A549 (cell line): ENCODE measurements around the gene EHBP1. TPM values are rescaled to one million over a fixed set of nuclear protein-coding genes. Genes with fewer than 3 reads are reported as not detected.

Source experiments
- ATAC-seq, 2 experiments: fragments of 200-7000 bp in 1 of 2; fragments of >200 bp in 1 of 2; cut with Nextera tagmentation in 1 of 2; cut with Tn5 transposase in 1 of 2; 3 replicates each; pipeline versions ENCODE4 v1.8.0 to v1.9.1; 2018 to 2020; ENCODE audit warnings: mild to moderate bottlenecking in 1 of 2, moderate library complexity in 1 of 2
- CTCF ChIA-PET: fragments of 300-600 bp; sonication (Branson Sonifier 250); formaldehyde crosslinking; extraction: SDS; loops from one replicate; lab custom pipeline; 2021; ENCODE audit warnings: antibody characterized with exemption, inconsistent platforms; lab: Yijun Ruan, JAX
- POLR2A ChIA-PET: fragments of 350-600 bp; formaldehyde crosslinking; extraction: SDS; loops from one replicate; lab custom pipeline; 2021; ENCODE audit warnings: antibody characterized with exemption, inconsistent platforms; lab: Yijun Ruan, JAX
- DNase-seq, 2 experiments: peaks; one replicate each; pipeline versions ENCODE4 v3.0.0 to v3.0.0-alpha.2; 2011 to 2016; ENCODE audit warnings: low read depth in 1 of 2, low spot score in 1 of 2
- FAIRE-seq: peaks from 2 replicates; lab custom pipeline; 2011; peaks lifted over from hg19 to GRCh38; lab: Jason Lieb, UNC
- H3K27ac ChIP-seq, 2 experiments: fragments of >200 bp; sonication (Bioruptor Twin); formaldehyde crosslinking; 3 replicates each; pipeline ENCODE4 v1.5.1; 2016 to 2017
- H3K4me1 ChIP-seq: fragments of >200 bp; sonication (Bioruptor Twin); formaldehyde crosslinking; 3 replicates; pipeline ENCODE4 v1.6.1; 2016
- H3K4me2 ChIP-seq: fragments of >200 bp; sonication (Bioruptor Twin); formaldehyde crosslinking; 3 replicates; pipeline ENCODE4 v1.6.1; 2016
- H3K4me3 ChIP-seq: fragments of >200 bp; sonication (Bioruptor Twin); formaldehyde crosslinking; 3 replicates; pipeline ENCODE4 v1.5.1; 2016
- H3K9me3 ChIP-seq: fragments of >200 bp; sonication (Bioruptor Twin); formaldehyde crosslinking; 3 replicates; pipeline ENCODE4 v1.6.1; 2016
- BHLHE40 ChIP-seq: IDR thresholded peaks from 2 replicates; pipeline ENCODE4 v1.6.1; 2012; ENCODE audit warnings: low read depth, low read length, inconsistent platforms
- CBX2 ChIP-seq: fragments of 200-600 bp; sonication (generic); IDR thresholded peaks from 2 replicates; pipeline ENCODE4 v1.6.1; 2016; ENCODE audit warnings: low read depth, mild to moderate bottlenecking, borderline replicate concordance
- CEBPB ChIP-seq, 2 experiments: fragments of >200 bp in 1 of 2; sonication (Bioruptor Twin) in 1 of 2; formaldehyde crosslinking in 1 of 2; IDR thresholded peaks; 2 replicates each; pipeline ENCODE4 v1.6.1; 2012 to 2016
- EHMT2 ChIP-seq: fragments of 200-600 bp; sonication (generic); IDR thresholded peaks from 2 replicates; pipeline ENCODE4 v1.6.1; 2016; ENCODE audit warnings: antibody characterized with exemption, low read depth, mild to moderate bottlenecking, moderate library complexity
- EP300 ChIP-seq, 2 experiments: fragments of >200 bp; sonication (Bioruptor Twin); formaldehyde crosslinking; IDR thresholded peaks; 2 replicates in 1 of 2; 3 replicates in 1 of 2; pipeline ENCODE4 v1.6.1; 2016 to 2017
- ESRRA ChIP-seq: fragments of 150-350 bp; IDR thresholded peaks from 2 replicates; pipeline ENCODE4 v1.6.1; 2014; ENCODE audit warnings: mild to moderate bottlenecking, low read length, borderline replicate concordance
- FOSB ChIP-seq: fragments of 250-450 bp; sonication (Bioruptor Pico); IDR thresholded peaks from 2 replicates; pipeline ENCODE4 v1.5.0; 2020; ENCODE audit warnings: mild to moderate bottlenecking, moderate library complexity
- FOXS1 ChIP-seq: fragments of 250-450 bp; sonication (Bioruptor Pico); IDR thresholded peaks from 2 replicates; pipeline ENCODE4 v1.5.0; 2020; ENCODE audit warnings: mild to moderate bottlenecking, moderate library complexity
- GATA3 ChIP-seq: IDR thresholded peaks from 2 replicates; pipeline ENCODE4 v1.6.1; 2012; ENCODE audit warnings: borderline replicate concordance
- HDAC2 ChIP-seq: fragments of 200-600 bp; sonication (generic); IDR thresholded peaks from 2 replicates; pipeline ENCODE4 v1.6.1; 2016
- HOXA7 ChIP-seq: fragments of 250-450 bp; sonication (Bioruptor Pico); IDR thresholded peaks from 2 replicates; pipeline ENCODE4 v1.5.0; 2020; ENCODE audit warnings: mild to moderate bottlenecking, moderate library complexity
- HOXB13 ChIP-seq: fragments of 250-450 bp; sonication (Bioruptor Pico); IDR thresholded peaks from 2 replicates; pipeline ENCODE4 v1.5.0; 2020; ENCODE audit warnings: low read depth, mild to moderate bottlenecking, moderate library complexity
- HOXB5 ChIP-seq: fragments of 250-450 bp; sonication (Bioruptor Pico); IDR thresholded peaks from 2 replicates; pipeline ENCODE4 v1.5.0; 2020; ENCODE audit warnings: mild to moderate bottlenecking, moderate library complexity
- JUN ChIP-seq, 2 experiments: fragments of >200 bp; sonication (Bioruptor Twin); formaldehyde crosslinking; IDR thresholded peaks; 2 replicates in 1 of 2; 3 replicates in 1 of 2; pipeline ENCODE4 v1.6.1; 2016 to 2017
- JUNB ChIP-seq: fragments of >200 bp; sonication (Bioruptor Twin); formaldehyde crosslinking; IDR thresholded peaks from 2 replicates; pipeline ENCODE4 v1.6.1; 2016
- KDM1A ChIP-seq: fragments of 200-600 bp; sonication (generic); IDR thresholded peaks from 2 replicates; pipeline ENCODE4 v1.6.1; 2016; ENCODE audit warnings: low read depth, mild to moderate bottlenecking
- MAFK ChIP-seq: fragments of 450-650 bp; IDR thresholded peaks from 2 replicates; pipeline ENCODE4 v1.6.1; 2014; ENCODE audit not compliant: partially characterized antibody
- MAZ ChIP-seq: fragments of 150-350 bp; IDR thresholded peaks from 2 replicates; pipeline ENCODE4 v1.6.1; 2014; ENCODE audit warnings: antibody characterized with exemption, low read depth, low read length, borderline replicate concordance
- NR3C1 ChIP-seq: fragments of >200 bp; sonication (Bioruptor Twin); formaldehyde crosslinking; IDR thresholded peaks from 3 replicates; pipeline ENCODE4 v1.6.1; 2017
- PHF8 ChIP-seq: fragments of 200-600 bp; sonication (generic); IDR thresholded peaks from 2 replicates; pipeline ENCODE4 v1.6.1; 2016; ENCODE audit warnings: low read depth, mild to moderate bottlenecking, antibody characterized with exemption, moderate library complexity, borderline replicate concordance
- POLR2A ChIP-seq: IDR thresholded peaks from 2 replicates; pipeline ENCODE4 v1.6.1; 2012; ENCODE audit warnings: mild to moderate bottlenecking, low read length
- POLR2AphosphoS2 ChIP-seq: conservative IDR thresholded peaks from 2 replicates; pipeline ENCODE4 v1.6.1; 2012; ENCODE audit warnings: low read length, improper control_type of control experiment, inconsistent platforms
- RAD21 ChIP-seq, 2 experiments: fragments of >200 bp in 1 of 2; sonication (Bioruptor Twin) in 1 of 2; formaldehyde crosslinking in 1 of 2; IDR thresholded peaks in 1 of 2; conservative IDR thresholded peaks in 1 of 2; 2 replicates in 1 of 2; 3 replicates in 1 of 2; pipeline ENCODE4 v1.6.1; 2012 to 2018; ENCODE audit warnings: inconsistent platforms in 1 of 2
- RARB ChIP-seq: fragments of 250-450 bp; sonication (Bioruptor Pico); IDR thresholded peaks from 2 replicates; pipeline ENCODE4 v1.8.0; 2021; ENCODE audit warnings: mild to moderate bottlenecking, moderate library complexity
- RCOR1 ChIP-seq: fragments of 150-350 bp; IDR thresholded peaks from 2 replicates; pipeline ENCODE4 v1.6.1; 2014; ENCODE audit warnings: antibody characterized with exemption, low read length, low read depth
- RFX5 ChIP-seq: fragments of 450-650 bp; IDR thresholded peaks from 2 replicates; pipeline ENCODE4 v1.7.1; 2014; ENCODE audit warnings: antibody characterized with exemption, mild to moderate bottlenecking, moderate library complexity
- RNF2 ChIP-seq: fragments of 200-600 bp; sonication (generic); IDR thresholded peaks from 2 replicates; pipeline ENCODE4 v1.6.1; 2016; ENCODE audit warnings: low read depth, mild to moderate bottlenecking, antibody characterized with exemption, moderate library complexity, borderline replicate concordance
- SREBF2 ChIP-seq: fragments of 450-650 bp; IDR thresholded peaks from 2 replicates; pipeline ENCODE4 v1.6.1; 2014; ENCODE audit warnings: mild to moderate bottlenecking, moderate library complexity
- TP53 ChIP-seq: fragments of 250-450 bp; sonication (Bioruptor Pico); IDR thresholded peaks from 2 replicates; pipeline ENCODE4 v1.5.0; 2021; ENCODE audit warnings: mild to moderate bottlenecking, moderate library complexity
- ZNF302 ChIP-seq: fragments of 250-450 bp; sonication (Bioruptor Pico); IDR thresholded peaks from 2 replicates; pipeline ENCODE4 v1.9.0; 2021; ENCODE audit warnings: inconsistent platforms, mild to moderate bottlenecking, moderate library complexity
- WGBS: methylation state at CpG from one replicate; pipeline ENCODE4 v1.1.6; 2017; ENCODE audit errors: missing lambda C conversion rate; 5-methylcytosine and 5-hydroxymethylcytosine counted together
- polyA plus RNA-seq, 4 experiments: library from polyadenylated mRNA; depleted of rRNA in 3 of 4; stranded (reverse); fragments of >200 nt; fragmentation: RNase III in 1 of 4; extraction: RNeasy Plus Mini Kit Qiagen cat#74134 plus additional on column Dnase treatment in 1 of 4; gene quantifications; 2 replicates in 3 of 4; 3 replicates in 1 of 4; pipeline ENCODE4 v1.2.3, GENCODE V29; 2011 to 2017
- TF ChIP-seq, protein P1 (sequence below): fragments of >200 bp; sonication (Bioruptor Twin); formaldehyde crosslinking; IDR thresholded peaks from 2 replicates; pipeline ENCODE4 v1.6.1; 2016
- TF ChIP-seq, protein P2 (sequence below): IDR thresholded peaks from 2 replicates; pipeline ENCODE4 v1.6.1; 2012

Gene EHBP1
- polyA plus RNA-seq, 2 of the 4 experiments (the other 2 are of a cell fraction) = 65.7 to 204 TPM

DNA sequence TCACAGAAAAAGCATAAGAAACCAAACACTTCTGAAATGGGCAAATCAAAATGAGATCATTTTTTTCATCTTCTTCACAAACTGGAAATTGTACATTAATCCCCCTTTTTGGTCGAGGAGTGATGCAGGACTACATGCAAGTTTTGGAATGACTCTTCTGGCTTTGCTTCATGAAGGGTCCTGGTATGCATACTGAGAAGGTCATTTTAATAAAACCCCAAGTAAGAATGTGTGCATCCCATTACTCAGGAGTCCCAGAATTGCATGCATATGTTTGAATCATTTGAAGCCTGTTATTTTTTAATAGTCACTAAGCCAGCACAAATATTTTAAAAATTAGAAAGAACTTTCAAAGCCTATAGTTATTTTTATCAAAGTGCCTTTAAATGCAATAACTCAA, 16.7 kb upstream of the EHBP1 start:
- ATAC-seq (no peak), DNase-seq (no peak), FAIRE-seq (no peak)
- Histone ChIP-seq H3K4me3 (no peak overlapping the region), H3K4me2 (no peak overlapping the region), H3K4me1 (peaks cover 9% of the 10 kb centered on the region; the same call in 1 of the 3 replicates), H3K27ac (no peak overlapping the region), H3K9me3 (peaks cover 3% of the 10 kb centered on the region; the same call in 1 of the 3 replicates)
- ChIA-PET POLR2A (no interaction called here), CTCF (interaction anchor here (0.6 to 1.8 kb wide), 2 partner anchors 10 to 16 kb away, joined by 3 to 4 read pairs; no protein-coding TSS in a partner anchor)
- TF ChIP-seq HDAC2 (no peak), BHLHE40 (no peak), JUN (IDR thresholded peaks at IDR 0.05) (no peak), SREBF2 (no peak), EHMT2 (no peak), ESRRA (no peak)
- TF ChIP-seq, protein P1, sequence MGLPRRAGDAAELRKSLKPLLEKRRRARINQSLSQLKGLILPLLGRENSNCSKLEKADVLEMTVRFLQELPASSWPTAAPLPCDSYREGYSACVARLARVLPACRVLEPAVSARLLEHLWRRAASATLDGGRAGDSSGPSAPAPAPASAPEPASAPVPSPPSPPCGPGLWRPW = no peak
- 50% methylated on average over 1 of the region's 1 CpG for WGBS

DNA sequence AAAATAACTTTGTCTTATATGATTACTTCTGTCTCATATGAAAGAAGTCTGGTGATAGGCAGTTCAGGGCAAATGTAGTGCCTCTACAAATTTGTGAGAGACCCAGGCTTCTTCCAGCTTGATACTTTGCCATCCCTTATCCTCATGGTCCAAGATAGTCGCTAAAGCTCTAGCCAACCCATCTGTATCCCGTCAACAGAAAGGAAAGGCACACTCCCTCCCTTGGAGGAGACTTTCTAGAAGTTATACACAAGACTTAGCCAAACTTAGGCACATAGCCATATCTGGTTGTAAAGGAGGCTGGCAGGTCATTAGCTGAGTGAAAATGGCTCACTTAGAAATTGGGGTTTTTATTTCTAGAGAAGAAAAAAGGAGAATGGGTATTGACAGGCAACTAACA, 14.3 kb upstream of the EHBP1 start:
- DNase-seq (no peak), ATAC-seq (no peak), FAIRE-seq (no peak)
- no peak overlapping the region for H3K4me2 ChIP-seq
- no peak overlapping the region for H3K4me3 ChIP-seq
- CTCF ChIA-PET = interaction anchor here (0.8 to 1.2 kb wide), 2 partner anchors 10 to 235 kb away, joined by 3 read pairs; no protein-coding TSS in a partner anchor
- WGBS = 79% methylated on average over 2 of the region's 2 CpGs
- TF ChIP-seq POLR2A = no peak
- TF ChIP-seq POLR2AphosphoS2 = no peak
- no peak for TF ChIP-seq CEBPB (IDR thresholded peaks at IDR 0.05)
- TF ChIP-seq RCOR1 = no peak
- TF ChIP-seq MAFK = no peak
- POLR2A ChIA-PET = no interaction called here
- H3K27ac ChIP-seq = no peak overlapping the region
- H3K4me1 ChIP-seq = peaks cover 9% of the 10 kb centered on the region; the same call in 1 of the 3 replicates
- peaks cover 3% of the 10 kb centered on the region; the same call in 1 of the 3 replicates for H3K9me3 ChIP-seq

DNA sequence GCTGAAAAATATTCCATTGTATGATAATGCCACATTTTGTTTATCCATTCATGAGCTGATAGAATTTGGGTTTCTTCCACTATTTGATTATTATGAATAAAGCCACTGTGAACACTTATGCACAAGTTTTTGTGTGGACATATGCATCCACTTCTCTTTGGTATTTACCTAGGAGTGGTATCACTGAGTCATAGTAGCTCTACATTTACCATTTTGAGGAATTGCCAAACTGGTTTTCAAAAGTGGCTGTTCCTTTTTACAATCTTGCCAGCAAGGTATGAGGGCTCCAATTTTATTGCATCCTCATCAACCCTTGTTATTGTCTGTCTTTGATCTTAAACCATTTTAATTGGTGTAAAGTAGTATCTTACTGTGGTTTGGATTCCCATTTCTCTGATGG, 13.3 kb upstream of the EHBP1 start:
- peaks cover 9% of the 10 kb centered on the region; the same call in 1 of the 3 replicates for H3K4me1 ChIP-seq
- ATAC-seq = no peak
- H3K27ac ChIP-seq = no peak overlapping the region
- no peak overlapping the region for H3K4me3 ChIP-seq
- no peak for DNase-seq
- H3K4me2 ChIP-seq = no peak overlapping the region
- peaks cover 3% of the 10 kb centered on the region; the same call in 1 of the 3 replicates for H3K9me3 ChIP-seq
- POLR2A ChIA-PET = no interaction called here
- TF ChIP-seq JUNB (no peak), FOXS1 (CRISPR knock-in tag) (no peak), HOXB13 (CRISPR knock-in tag) (no peak), ZNF302 (CRISPR knock-in tag) (no peak), CBX2 (no peak), RARB (CRISPR knock-in tag) (no peak), GATA3 (no peak), KDM1A (no peak), EP300 (IDR thresholded peaks at IDR 0.05) (no peak), MAZ (no peak), POLR2A (no peak), RNF2 (no peak)
- FAIRE-seq = peak; percentile 7
- CTCF ChIA-PET = interaction anchor here (0.6 to 1.2 kb wide), 2 partner anchors 182 to 236 kb away, joined by 3 read pairs; no protein-coding TSS in a partner anchor

DNA sequence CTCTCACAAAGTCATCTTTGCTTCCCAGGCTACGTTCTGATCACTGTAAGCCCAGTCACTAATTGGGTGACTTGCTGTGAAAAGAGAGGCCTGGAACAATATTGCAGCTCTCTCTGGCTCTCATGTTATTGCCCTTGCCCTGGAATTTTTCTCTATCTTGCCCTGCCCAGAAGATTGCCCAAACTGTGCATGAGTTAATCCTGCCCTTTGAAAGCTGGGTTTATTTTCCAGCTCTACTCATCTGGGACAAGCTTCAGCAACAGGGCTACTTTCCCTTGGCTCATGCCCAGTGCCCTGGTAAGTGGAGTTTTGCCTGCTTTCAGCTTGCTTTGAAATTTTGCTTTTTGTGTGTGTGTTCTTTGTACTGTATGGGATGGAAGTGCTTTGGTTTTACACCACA, 6.9 kb upstream of the EHBP1 start:
- 0 out of 3 replicates have a peak overlapping the region, but pooled peaks have one; percentile 3 for H3K4me2 ChIP-seq
- no peak for FAIRE-seq
- CTCF ChIA-PET = interaction anchor here (1.1 to 1.3 kb wide), 3 partner anchors 10 to 34 kb away, joined by 3 to 4 read pairs (median 3); no protein-coding TSS in a partner anchor
- TF ChIP-seq JUN (IDR thresholded peaks at IDR 0.05) (no peak), RAD21 (conservative IDR thresholded peaks at IDR 0.05 in 1 of 2, IDR thresholded peaks at IDR 0.05 in 1 of 2) (no peak), PHF8 (no peak), NR3C1 (no peak), HOXA7 (no peak), RARB (CRISPR knock-in tag) (no peak), HOXB5 (no peak), RCOR1 (no peak), SREBF2 (no peak), POLR2AphosphoS2 (no peak), TP53 (no peak), BHLHE40 (no peak), MAFK (no peak), GATA3 (no peak), JUNB (no peak), CBX2 (no peak), POLR2A (no peak), FOSB (CRISPR knock-in tag) (no peak), RFX5 (no peak)
- TF ChIP-seq, protein P2, sequence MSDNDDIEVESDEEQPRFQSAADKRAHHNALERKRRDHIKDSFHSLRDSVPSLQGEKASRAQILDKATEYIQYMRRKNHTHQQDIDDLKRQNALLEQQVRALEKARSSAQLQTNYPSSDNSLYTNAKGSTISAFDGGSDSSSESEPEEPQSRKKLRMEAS = no peak
- POLR2A ChIA-PET = interaction anchor here (0.6 kb wide), 1 partner anchor 890 kb away, joined by 4 read pairs; the partner anchor contains the start of gene MDH1
- ATAC-seq = peak in 1 of 2 experiments; percentile 33; a peak in 1 of 6 replicates
- H3K4me3 ChIP-seq = no peak overlapping the region
- peaks cover 9% of the 10 kb centered on the region; the same call in 2 of the 3 replicates for H3K4me1 ChIP-seq
- peak overlapping the region in 1 of 2 experiments; percentile 16; a peak in 3 of 6 replicates for H3K27ac ChIP-seq
- 74% methylated on average over 1 of the region's 1 CpG for WGBS
- DNase-seq = no peak
- no peaks in the 10 kb centered on the region for H3K9me3 ChIP-seq
